OCI-LY1 (cell line): ENCODE data around the gene SOST.

Source experiments
- EZH2 ChIP-seq: fragments of 200-600 bp; sonication (generic), shearing (Covaris generic); IDR thresholded peaks from 2 replicates; pipeline ENCODE4 v1.8.0; 2017; ENCODE audit warnings: borderline replicate concordance, mixed run types, mild to moderate bottlenecking, antibody characterized with exemption, low read length, moderate library complexity, mixed read lengths
- TF ChIP-seq, protein P1 (sequence below): fragments of 200-600 bp; sonication (generic), shearing (Covaris generic); IDR thresholded peaks from 2 replicates; pipeline ENCODE4 v1.5.1; 2017; ENCODE audit warnings: mild to moderate bottlenecking, antibody characterized with exemption, low read length, moderate library complexity, mixed read lengths

DNA sequence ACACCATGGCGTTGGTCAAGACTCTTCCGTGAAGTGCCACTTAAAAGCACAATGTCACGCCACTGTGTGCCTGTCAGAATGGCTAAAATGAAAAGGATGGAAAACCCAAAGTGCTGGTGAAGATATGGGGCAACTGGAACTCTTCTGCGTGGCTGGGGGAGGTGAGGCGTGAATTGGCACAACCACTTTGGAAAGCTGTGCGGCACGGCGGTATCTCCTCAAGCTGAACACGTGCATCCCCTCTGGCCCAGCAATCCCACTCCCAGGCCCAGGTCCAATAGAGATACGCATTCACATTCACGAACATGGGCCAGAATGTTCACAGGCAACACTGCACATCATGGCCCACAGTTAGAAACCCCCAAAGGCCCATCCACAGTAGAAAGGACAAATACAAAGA lies 11.3 kb upstream of the SOST start:
- no peak for TF ChIP-seq EZH2
- TF ChIP-seq, protein P1, sequence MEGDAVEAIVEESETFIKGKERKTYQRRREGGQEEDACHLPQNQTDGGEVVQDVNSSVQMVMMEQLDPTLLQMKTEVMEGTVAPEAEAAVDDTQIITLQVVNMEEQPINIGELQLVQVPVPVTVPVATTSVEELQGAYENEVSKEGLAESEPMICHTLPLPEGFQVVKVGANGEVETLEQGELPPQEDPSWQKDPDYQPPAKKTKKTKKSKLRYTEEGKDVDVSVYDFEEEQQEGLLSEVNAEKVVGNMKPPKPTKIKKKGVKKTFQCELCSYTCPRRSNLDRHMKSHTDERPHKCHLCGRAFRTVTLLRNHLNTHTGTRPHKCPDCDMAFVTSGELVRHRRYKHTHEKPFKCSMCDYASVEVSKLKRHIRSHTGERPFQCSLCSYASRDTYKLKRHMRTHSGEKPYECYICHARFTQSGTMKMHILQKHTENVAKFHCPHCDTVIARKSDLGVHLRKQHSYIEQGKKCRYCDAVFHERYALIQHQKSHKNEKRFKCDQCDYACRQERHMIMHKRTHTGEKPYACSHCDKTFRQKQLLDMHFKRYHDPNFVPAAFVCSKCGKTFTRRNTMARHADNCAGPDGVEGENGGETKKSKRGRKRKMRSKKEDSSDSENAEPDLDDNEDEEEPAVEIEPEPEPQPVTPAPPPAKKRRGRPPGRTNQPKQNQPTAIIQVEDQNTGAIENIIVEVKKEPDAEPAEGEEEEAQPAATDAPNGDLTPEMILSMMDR: no peak
